ENCODE measurements around the gene MAD1L1. TPM values are rescaled to one million over a fixed set of nuclear protein-coding genes. Genes with fewer than 3 reads are reported as not detected.

MAD1L1 gene
- total RNA-seq, 1 donor from 2014 or later = 53.8 TPM

DNA sequence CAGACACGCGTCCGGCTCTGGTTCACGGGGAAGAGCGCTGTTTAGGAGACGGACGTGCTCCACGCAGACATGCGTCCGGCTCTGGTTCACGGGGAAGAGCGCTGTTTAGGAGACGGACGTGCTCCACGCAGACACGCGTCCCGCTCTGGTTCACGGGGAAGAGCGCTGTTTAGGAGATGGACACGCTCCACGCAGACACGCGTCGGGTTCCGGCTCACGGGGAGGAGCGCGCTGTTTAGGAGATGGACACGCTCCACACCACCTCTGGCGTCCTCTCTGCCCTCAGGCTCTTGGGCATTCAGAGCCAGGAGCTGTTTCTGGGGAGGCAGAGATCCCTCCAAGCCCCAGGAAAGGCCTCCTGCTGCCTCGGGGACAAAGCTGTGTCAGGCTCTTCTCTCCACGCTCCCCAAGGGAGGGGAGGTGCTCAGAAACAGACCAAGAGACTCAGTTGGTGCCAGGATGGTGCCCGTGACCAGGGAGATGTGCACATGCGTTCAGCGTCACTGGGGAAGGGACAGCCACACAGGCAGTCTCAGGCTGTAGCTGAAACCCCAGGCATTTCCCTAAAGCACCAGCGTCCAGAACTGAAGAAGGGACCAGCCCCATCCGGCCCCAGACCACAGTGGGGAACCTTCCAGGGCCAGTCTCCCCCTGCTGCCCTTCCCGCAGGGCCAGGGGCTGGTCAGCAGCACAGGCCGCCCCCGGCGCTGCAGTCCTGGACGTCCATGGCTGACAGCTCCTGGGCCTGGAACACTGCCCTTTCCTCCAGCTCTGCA, 387.0 kb downstream of the MAD1L1 start:
- no peaks in the 10 kb centered on the region for H3K27me3 Mint-ChIP-seq (ENCODE audit: low read depth)
- H3K9me3 Mint-ChIP-seq = no peaks in the 10 kb centered on the region
- H3K27ac Mint-ChIP-seq (ENCODE audit: unreplicated experiment) = no peak overlapping the region
- TF ChIP-seq CTCF (conservative IDR thresholded peaks at IDR 0.05) = no peak
- peaks cover 5% of the 10 kb centered on the region for H3K4me1 Mint-ChIP-seq
- H3K36me3 Mint-ChIP-seq (ENCODE audit: low read depth) = no peaks in the 10 kb centered on the region
- DNase-seq (ENCODE audit: low read depth, low spot score) = no peak
- no peak overlapping the region for H3K4me3 Mint-ChIP-seq

- peaks cover 5% of the 10 kb centered on the region for H3K4me1 Mint-ChIP-seq
- no peak for TF ChIP-seq CTCF (conservative IDR thresholded peaks at IDR 0.05)
- H3K36me3 Mint-ChIP-seq (ENCODE audit: low read depth) = no peaks in the 10 kb centered on the region
- H3K27me3 Mint-ChIP-seq (ENCODE audit: low read depth) = no peaks in the 10 kb centered on the region
- no peaks in the 10 kb centered on the region for H3K9me3 Mint-ChIP-seq
- H3K4me3 Mint-ChIP-seq = no peak overlapping the region
- DNase-seq (ENCODE audit: low read depth, low spot score) = no peak
- H3K27ac Mint-ChIP-seq (ENCODE audit: unreplicated experiment) = no peak overlapping the region
These were observed 387.8 kb downstream of the MAD1L1 start for GRCh38 chr7:1844951-1845390.

DNA sequence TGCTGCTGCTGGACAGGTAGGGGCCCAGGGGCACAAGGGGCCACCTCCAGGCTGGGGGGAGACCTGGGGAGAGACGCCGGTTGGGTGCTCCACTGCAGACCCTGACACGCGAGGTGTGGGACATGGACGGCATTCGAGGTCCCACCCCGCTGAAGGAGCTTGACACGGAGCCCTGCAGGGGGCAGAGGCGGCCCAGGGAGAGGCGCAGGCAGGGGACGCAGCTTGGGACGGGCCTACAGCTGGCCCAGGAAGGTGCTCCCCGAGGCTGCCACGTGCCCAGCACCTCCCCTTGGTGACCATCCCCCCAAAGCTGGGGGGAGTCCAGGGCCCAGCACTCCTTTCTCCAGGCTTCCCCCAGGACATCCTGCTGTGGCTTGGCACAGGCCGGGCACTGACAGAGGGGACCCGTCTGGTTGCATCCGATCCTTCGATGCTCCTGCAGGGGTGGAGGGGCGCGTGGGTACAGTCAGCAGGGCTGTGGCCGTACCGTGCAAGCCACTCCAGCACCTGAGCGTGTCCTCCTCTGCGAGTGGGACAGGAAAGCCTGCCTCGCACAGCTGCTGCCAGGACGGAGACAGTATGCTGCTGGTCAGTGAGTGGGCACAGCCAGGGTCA, 388.3 kb downstream of the MAD1L1 start:
- H3K4me3 Mint-ChIP-seq = no peak overlapping the region
- H3K9me3 Mint-ChIP-seq = no peaks in the 10 kb centered on the region
- no peaks in the 10 kb centered on the region for H3K27me3 Mint-ChIP-seq (ENCODE audit: low read depth)
- no peak overlapping the region for H3K27ac Mint-ChIP-seq (ENCODE audit: unreplicated experiment)
- TF ChIP-seq CTCF (conservative IDR thresholded peaks at IDR 0.05) = no peak
- DNase-seq (ENCODE audit: low read depth, low spot score) = no peak
- H3K4me1 Mint-ChIP-seq = peaks cover 5% of the 10 kb centered on the region
- no peaks in the 10 kb centered on the region for H3K36me3 Mint-ChIP-seq (ENCODE audit: low read depth)

DNA sequence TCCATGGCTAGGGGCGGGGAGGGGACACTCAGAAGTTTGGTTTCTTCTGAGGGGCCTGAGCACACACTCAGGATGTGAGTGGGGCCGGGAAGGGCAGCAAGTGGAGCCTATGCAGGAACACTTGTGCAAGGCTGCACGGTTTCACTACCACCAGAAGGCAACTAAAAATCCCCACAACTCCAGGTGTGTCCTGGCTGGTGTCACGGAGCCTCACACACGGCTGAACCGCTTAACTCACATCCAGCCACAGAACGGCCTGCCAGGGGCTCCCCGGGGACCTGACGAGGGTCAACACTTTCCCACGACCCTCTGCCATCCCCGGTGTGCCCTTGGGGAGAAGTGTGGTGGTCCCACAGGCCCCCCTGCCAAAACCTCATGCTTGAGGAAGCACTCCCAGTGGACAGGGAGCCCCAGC, 388.8 kb downstream of the MAD1L1 start:
- no peak for DNase-seq (ENCODE audit: low read depth, low spot score)
- Mint-ChIP-seq H3K27ac (ENCODE audit: unreplicated experiment) (no peak overlapping the region), H3K27me3 (ENCODE audit: low read depth) (no peaks in the 10 kb centered on the region), H3K4me3 (no peak overlapping the region), H3K9me3 (no peaks in the 10 kb centered on the region), H3K4me1 (peaks cover 5% of the 10 kb centered on the region), H3K36me3 (ENCODE audit: low read depth) (no peaks in the 10 kb centered on the region)
- no peak for TF ChIP-seq CTCF (conservative IDR thresholded peaks at IDR 0.05)

DNA sequence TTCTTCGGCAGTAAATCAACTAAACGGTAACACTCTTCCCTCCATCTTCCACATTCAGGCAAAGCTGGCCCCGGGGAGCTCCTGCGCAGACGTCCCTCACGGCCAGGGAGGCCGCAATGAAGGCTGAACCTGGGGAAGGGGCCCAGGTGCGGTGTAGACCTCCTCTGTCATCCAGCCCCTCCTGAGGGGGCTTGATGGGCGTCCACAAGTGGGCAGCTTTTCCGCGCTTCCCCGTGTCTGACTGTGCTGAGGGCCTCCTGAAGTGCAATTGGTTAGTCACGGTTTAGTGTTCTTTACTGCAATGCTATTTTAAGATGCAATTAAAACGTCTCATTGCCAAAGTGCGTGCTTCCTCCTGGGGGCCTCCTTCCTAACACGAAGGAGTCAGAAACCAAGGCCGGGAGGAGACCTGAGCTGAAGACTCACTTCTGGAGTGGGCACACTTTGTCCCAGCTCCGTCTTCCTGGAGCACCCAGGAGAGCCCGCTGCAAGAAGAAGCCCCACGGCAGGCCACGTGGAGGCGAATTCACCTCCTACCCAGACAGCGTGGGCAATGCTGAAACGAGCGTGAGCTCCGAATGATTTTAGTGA, 389.4 kb downstream of the MAD1L1 start:
- H3K27me3 Mint-ChIP-seq (ENCODE audit: low read depth) = no peaks in the 10 kb centered on the region
- H3K36me3 Mint-ChIP-seq (ENCODE audit: low read depth) = no peaks in the 10 kb centered on the region
- H3K9me3 Mint-ChIP-seq = no peaks in the 10 kb centered on the region
- H3K4me3 Mint-ChIP-seq = no peak overlapping the region
- H3K27ac Mint-ChIP-seq (ENCODE audit: unreplicated experiment) = no peak overlapping the region
- no peak for TF ChIP-seq CTCF (conservative IDR thresholded peaks at IDR 0.05)
- H3K4me1 Mint-ChIP-seq = peaks cover 5% of the 10 kb centered on the region
- no peak for DNase-seq (ENCODE audit: low read depth, low spot score)

Data from neural crest cell (in vitro differentiated cells).